HG02884 (cell line): ENCODE data around the gene PDE7B.

Experiments
- ATAC-seq: cut with Tn5 transposase; IDR thresholded peaks from one replicate; pipeline ENCODE4 v1.9.1; 2021; ENCODE audit warnings: mild to moderate bottlenecking, moderate library complexity; ENCODE audit not compliant: unreplicated experiment

The PDE7B gene

DNA sequence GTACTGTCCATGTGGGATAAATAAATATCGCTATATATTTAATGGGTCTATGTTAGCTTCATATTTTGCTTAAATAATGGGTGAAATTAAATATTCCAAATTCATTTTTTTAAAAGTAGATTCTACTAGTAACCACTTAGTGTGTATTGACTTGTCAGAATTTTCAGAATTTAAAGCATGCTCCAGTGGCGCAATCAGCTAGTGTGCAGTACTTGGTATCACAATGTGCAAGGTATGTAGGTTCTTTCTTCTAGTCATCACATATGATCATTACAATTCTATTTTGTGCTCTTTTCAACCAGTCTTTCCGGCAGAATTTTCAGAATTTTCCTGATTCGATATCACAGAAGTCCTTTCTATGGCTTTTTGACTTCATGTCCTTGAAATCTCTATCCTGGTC, 32.6 kb downstream of the PDE7B start:
- no peak for ATAC-seq

DNA sequence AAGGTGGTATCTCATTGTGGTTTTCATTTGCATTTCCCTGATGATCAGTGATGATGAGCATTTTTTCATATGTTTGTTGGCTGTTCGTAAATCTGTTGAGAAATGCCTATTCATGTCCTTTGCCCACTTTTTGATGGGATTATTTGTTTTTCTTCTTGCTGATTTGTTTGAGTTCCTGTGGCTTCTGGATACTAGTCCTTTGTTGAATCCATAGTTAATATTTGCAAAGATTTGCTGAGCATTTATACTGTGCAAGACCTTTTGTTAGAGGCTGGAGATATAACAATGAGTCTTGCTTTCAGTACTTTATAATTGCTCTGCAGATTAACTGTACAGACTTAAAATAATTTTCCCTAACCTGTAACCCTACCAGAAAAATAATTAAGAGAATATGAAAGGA, 35.6 kb downstream of the PDE7B start:
- ATAC-seq, result no peak

DNA sequence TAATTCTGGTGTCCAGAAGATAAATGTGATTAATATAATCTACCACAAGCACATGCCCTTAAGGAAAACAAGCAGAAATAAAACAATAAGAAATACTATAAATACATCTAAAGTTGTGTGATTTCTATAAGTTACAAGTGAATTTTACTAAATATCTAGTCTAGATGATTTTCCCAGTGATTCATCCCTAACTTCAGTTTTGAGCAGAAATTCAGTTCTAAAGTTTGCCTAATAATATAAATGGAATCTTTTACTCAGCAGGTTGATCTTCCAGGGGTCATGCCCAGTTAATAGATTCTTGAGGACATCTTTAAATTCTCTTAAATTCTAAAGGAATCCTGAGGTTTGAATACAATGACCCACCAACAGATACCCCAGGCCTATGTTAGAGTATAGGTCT, 37.3 kb downstream of the PDE7B start:
- ATAC-seq, result no peak

DNA sequence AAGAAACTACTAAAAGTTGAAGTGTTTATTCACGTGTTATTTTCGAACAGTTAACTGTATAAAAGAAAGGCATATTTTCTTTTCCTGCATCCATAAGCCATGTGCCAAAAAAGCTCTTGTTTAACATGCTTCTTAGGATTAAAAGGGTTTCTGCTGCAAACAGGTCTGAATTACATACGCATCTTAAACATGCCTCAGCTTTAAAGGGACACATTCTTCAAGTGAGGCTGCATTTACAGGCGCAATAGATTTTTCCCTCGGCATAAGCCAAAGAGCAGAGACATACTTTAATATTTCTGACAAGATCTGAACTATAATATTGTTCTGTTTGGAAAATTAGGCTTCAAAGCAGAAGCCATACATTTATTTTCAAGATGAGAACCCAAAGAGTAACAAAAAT, 39.4 kb downstream of the PDE7B start:
- ATAC-seq, result no peak

DNA sequence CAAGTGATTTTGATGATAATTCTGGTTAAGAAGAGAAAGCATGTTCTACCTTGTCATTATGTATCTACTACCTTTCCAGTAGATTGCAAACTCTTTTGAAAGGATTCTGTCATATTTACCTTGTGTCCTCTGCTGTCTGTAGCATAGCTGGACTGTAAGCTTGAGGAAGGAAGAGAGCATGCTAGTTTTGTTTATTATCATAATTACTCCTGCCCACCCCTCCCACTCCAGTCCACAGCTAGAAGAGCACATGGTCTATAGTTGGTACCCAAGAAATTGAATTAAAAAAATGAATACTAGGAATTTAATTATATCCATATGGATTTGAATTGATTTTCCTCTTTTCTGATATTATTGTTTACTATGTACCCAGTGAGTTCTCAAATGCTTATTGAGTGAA, 40.2 kb downstream of the PDE7B start:
- no peak for ATAC-seq

DNA sequence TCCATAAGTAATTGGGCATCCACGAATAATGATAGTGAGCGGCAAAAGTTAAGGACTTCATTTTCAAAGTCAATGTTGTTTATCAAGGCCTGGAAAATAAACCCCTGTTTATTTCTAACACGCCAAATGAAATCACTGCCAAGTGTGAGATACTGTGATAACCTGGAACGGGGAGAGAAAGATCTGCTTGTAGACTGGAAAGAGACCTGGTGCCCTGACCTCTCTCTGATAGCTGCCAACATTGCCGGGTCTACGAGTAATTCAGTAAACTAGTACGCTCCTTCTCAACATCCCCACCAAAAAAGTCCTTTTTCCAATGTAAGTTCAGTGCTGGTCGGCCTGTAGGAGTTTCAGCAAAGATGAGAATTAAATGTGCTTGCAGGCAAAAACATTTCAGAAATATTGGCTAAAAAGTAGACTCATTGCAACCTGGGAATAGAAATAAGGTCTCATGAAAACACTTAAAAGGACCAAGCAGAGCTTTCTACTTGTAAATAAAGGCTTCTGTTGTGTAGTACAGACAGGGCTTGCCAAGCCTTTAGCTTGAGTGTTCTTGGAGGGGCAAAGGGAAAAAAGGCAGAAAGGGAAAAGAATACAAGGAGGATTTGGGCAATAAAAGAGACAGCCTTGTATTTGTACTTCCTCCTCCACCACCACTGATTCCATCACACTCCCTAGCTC, 43.9 kb downstream of the PDE7B start:
- no peak for ATAC-seq

DNA sequence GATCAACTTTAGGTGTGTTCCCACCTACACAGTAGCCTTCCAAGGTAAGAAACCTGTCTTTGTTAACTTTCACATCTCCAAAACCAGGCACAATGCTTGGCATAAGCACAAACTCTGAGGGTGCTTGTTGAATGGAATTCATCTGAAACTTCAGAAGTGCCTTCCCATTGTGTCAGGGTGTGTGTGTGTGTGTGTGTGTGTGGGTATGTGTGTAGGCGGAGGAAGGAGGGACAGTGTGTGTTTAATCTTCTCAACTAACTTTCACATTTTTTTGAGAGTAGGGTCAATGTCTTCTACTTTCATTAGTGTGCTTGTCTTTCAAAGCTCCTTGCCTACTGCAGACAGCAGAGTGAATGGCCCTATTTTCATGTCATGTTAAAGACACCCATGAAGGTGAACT, 45.6 kb downstream of the PDE7B start:
- ATAC-seq, result no peak

DNA sequence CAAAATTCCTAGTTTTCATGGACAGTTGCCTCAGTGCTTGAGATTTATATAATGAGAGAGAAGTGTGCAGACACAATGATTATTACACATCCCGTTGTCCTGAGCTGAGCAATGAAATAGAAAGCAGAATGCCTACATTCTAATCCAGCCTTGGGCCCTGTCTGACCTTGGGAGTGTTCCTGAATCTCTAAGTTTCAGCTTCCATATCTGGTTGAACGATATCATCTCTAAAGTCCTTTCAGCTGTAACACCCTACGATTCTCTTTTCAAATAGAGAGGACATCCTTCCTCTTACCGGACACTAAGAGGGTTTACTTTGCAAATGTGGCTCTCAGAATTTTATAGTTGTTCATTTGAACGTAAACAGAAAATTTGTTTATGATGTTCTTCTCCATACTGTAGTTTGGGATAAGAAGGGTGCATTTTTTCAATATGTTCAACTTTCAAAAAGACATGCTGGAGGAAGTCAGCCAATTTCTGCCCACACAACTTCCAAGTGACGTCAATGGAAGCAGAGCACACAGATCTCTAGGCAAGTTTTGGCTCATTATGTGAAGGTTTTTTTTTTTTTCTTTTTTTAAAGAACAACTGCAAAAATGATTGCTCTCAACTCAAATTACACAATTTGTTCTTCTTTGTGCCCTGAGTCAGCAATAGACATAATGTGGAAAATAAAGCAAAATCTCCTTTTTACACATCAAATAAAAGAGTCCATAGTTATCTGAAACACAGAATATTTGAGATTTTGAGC, 50.4 kb downstream of the PDE7B start:
- no peak for ATAC-seq

DNA sequence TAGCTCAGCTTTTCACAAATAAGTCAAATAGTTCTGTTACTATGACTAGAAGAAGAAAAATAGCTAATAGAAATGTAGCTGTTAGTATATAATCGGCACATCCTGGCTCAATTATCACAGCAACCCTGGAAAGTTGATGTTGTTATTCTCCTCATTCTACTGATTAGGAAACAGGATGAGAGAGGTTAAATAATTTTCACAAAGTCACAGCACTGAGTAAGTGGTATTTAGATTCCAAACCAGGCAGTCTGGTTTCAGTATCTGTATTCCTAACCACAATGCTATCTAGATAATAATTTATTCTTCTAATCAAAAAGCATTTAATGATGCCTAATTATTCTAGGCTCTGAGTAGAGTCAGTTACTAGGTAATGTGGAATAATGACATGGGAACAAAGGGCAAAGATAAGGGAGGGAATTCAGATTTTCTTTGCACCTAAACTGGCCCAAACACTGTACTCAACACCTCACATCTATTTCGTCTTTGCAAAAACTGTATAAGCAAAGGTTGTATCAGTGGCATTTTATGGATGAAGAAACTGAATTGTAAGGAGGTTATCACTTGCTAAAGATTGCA, 51.3 kb downstream of the PDE7B start:
- ATAC-seq, result no peak

DNA sequence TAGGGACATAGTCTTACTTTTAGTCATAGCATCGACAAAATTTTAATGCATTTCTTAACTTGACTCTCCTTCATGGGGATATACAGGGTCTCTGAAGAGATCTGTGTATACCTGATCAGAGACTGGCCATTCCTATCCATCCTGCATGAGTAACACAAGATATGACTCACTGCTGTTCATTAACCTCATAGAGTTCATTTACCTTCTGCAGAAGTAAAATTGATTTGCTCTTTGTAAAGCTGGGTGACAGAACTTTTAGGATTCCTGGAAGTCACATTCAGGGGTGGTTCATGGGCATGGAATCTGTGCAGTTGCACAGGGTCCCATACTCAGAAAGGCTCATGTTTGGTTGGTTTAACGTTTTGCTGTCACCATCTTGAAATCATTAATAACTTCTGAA, 53.2 kb downstream of the PDE7B start:
- no peak for ATAC-seq

DNA sequence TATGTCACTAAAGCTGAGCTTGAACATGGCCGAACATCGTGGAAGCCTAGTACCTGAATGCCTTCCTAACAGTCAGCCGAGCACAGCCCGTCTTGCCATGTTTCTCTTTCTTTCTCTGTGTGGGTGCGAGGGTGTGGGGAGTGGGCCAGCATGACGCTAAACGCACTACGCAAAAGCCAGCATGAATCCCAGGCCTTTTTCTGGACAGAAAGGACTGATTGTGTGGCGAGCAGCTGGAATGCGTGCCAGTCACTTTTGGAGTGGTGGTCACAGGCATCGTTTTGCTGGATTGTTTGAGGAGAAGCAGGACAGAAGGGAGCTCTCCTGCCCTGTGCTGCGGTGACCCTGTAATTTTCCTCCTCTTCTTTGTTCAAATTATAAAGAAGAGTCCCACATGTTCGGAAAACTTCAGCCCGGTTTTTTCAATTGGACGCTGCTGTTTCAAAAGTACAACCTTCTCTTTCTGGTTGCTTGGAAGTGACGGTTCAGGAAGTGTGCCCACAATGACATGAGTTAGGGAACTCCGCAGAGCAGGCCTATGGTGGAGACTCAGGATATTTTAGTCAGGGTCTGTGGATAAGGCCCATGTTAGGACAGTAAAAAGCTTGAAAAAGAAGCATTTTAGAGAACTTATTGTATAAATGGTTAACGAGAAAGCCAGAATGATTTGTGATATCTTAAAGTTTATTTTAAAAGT, 54.3 kb downstream of the PDE7B start:
- no peak for ATAC-seq

DNA sequence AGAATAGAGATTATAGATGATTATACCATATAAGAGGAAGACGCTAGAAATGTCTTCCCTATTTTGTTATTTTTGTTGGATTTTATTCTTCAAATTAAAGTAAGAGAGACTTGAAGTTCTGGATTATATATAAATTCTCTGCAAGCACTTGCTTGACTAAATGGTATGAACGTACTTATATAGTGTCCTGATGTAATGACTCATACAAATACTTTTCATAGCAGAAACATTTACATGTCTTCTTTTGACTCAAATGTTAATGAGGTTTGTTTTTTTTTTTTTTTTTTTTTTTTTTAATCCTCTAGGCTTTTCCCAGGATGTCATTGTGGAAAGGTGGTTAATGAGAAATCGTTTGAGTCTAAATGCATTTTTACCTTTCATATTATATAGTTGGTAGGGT, 55.0 kb downstream of the PDE7B start:
- ATAC-seq, result no peak

DNA sequence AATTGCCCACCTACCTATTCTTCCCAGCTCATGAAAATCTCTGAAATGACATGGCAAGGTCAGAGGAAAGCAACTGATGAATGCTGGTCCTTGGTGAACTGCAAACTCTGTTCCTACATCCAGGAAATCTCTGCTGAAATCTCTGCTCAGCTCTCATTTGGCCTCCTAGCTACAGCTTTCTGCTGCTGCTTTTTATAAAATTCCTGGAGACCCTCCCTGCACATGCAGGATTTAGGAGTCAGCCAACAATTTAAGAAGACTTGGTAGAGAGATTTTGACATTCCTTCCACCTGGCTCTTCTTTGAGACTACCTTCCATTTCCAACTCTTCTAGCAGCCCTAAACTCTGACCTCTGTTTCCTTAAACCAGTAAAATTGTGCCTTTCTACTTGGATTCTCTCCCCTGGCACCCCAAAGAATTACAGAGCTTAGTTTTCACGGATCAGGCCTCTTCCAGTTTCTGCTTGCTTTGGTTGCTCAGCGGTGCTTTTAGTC, 55.5 kb downstream of the PDE7B start:
- ATAC-seq, result no peak

DNA sequence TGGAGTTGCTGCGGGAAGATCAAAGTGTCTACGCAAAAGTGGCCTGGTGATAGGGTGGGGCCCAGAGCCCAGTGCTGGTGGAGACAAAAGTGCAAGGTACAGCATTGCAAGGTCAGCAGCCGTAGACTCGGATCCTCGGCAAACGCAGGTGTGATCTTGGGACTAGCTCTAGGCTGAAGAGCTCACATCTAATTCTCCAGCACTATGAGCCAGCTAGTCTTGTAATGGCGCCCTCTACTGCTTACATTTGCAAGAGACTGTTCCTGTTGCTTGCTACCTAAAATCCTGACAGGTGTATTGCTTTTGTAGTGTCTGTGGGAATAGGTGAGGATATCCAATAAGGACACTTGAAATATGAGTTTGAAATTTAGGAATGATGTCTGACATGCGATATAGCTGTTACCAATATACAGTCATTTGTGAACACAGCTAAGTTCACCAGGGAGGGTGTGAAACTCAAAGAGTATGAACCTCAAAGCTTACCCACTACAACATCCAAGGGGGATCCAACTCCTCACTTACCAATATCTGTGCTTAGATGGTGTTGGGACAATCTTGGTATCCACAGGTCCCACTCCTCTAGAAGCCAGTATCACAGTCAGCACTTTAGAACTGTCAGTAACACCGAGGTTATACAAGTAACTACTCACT, 58.4 kb downstream of the PDE7B start:
- ATAC-seq, result peak; percentile 69

DNA sequence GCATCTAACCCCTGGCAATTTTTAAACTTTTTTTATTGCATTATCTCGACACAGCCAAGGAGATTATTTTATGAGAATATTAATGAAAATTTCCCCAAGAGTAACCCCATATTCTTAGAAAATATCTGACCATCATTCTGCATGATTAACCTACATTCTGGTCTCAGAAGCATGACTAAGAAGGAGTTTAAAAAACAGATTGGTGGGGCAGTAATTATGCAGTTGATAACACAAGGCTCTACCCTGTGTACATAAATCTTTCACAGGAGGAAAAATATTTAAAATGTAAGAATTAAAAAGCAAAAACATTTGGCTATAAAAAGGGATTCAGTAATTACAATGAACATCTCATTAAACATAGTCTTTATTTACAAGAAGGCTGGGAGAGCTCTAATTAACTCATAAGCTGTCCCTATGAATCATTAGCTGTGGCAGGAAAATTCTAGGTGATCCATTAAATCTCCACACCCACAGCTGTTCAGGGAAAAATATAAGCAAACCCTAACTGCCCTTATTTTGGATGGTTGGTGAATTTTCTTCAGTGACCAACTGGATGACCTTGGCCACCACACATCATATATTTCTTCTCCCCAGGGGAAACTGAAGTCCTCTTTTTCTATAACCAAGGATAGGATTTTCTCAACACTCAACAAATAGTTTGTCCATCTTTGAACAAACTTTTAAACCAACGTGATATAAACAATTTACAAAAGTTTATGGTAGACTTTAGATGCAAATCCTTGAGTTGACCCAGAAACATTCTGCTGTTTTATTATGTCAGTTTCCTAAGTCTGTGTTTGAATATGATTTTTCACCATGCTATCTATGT, 59.5 kb downstream of the PDE7B start:
- ATAC-seq, result no peak

DNA sequence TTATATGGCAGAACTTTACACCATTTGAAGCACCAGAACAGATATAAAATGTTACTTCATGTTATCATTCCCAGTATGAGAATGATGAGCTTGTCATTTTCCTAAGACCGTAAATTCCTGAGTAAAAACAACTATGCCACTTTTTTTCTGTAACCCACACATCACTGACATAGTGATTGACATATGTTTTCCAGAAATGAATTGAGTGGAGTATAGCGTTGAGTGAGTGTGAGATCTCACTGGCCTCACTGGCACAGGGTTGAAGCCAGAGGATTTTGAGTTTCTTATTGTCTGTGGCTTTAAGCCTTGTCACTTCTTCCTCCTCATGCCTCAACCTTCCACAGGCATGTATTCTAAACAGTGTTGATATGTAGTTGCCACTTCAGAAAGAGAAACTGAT, 62.3 kb downstream of the PDE7B start:
- ATAC-seq, result no peak

DNA sequence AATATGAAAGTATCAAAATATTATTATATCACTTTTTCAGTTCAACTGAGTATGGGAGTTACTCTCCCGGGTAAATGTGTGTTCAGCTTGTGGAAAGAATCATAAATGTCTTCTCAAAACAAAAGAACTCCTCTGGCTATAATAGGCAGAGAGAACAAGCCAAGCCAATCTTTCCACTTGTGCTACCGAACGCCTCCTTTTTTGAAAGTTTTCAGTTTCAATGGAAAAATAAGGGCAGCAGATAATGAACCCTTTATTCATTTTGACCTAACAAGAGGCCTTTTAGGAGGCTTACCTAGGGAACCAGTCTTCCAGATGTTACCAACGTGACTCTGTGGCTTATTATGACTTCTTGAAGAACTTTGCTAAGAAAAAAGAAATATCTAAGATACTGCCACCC, 67.5 kb downstream of the PDE7B start:
- ATAC-seq, result no peak

DNA sequence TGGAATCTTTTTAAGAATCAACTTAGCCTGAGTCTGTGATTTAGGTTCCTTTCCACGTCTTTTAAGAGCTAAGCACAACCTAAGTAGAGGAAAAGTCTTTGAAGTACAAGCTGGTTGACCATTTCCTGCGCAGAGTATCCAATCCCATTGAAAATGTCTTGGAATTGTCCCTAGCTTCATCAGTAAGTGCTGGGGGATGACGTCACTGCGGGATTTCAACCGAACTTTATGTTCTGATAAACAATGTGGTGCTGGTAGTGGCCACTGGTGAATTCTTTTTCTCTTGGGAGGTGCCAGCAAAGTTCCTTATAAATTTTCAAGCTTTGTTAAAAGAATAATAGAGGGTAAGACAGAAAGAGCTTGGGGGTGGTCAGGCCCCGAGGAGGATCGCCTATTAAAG, 69.2 kb downstream of the PDE7B start:
- no peak for ATAC-seq

DNA sequence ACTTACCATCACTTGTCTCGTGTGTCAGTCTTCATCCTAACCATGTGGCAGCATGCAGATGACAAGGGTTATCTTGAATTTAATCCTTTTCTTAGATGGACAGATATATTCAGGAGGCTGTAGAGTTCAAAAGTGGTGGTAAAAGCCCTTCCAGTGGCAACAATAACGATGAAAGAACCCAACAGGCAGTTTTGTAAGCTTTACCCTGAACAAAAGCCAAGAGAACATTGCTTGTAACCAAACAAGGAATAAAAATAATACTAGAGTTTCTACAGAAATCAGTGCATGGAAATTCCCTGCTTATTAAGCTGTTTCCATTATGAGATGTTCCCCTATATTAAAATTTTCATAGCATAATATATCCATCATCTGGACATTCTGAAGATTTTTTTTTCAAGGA, 69.7 kb downstream of the PDE7B start:
- ATAC-seq, result no peak

DNA sequence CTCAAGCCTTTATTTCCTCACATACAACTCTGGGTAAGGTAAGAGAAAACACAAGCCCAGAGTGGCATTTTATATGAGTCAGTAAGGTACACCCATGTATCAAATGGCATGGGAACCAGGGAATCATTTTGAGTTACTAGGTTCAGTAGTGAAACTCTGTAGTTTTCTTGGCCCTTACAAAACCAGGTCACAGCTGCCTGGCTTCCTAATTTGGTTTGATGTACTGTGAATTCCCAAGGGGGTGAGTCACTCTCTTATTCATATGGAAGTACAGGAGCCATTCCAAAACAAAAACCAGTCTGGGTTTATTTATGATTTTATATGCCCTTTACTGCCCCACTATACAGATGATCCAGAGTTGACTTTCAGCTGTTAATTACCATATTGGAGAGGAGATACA, 70.7 kb downstream of the PDE7B start:
- ATAC-seq, result no peak
